ENCODE data around the gene IL17REL. TPM values are rescaled to one million over a fixed set of nuclear protein-coding genes. Genes with fewer than 3 reads are reported as not detected.

IL17REL gene
- total and polyA plus RNA-seq, 2 donors, result 0.01 TPM; not detected in 1

- no peak overlapping the region for H3K4me3 ChIP-seq (ENCODE audit: low read depth, low read length)
- no peak for DNase-seq (ENCODE audit: extremely low spot score)
- WGBS, result 93% methylated on average over 18 of the region's 18 CpGs
Measured at GRCh38 chr22:50051930-50052329, 39.4 kb upstream of the IL17REL start.

GRCh38 chr22:50049299-50050195 is 37.0 kb upstream of the IL17REL start:
- no peak overlapping the region for H3K4me3 ChIP-seq (ENCODE audit: low read depth, low read length)
- no peak for DNase-seq (ENCODE audit: extremely low spot score)
- H3K36me3 ChIP-seq (ENCODE audit: insufficient read depth), result no peaks in the 10 kb centered on the region
- 87% methylated on average over 36 of the region's 36 CpGs for WGBS
- H3K4me1 ChIP-seq (ENCODE audit: insufficient read depth), result no peaks in the 10 kb centered on the region
- H3K27ac ChIP-seq (ENCODE audit: low read depth), result no peak overlapping the region

More at GRCh38 chr22:50051930-50052329, 39.4 kb upstream of the IL17REL start:
- no peak overlapping the region for H3K27ac ChIP-seq (ENCODE audit: low read depth)
- H3K4me1 ChIP-seq (ENCODE audit: insufficient read depth), result no peaks in the 10 kb centered on the region
- no peaks in the 10 kb centered on the region for H3K36me3 ChIP-seq (ENCODE audit: insufficient read depth)

DNA sequence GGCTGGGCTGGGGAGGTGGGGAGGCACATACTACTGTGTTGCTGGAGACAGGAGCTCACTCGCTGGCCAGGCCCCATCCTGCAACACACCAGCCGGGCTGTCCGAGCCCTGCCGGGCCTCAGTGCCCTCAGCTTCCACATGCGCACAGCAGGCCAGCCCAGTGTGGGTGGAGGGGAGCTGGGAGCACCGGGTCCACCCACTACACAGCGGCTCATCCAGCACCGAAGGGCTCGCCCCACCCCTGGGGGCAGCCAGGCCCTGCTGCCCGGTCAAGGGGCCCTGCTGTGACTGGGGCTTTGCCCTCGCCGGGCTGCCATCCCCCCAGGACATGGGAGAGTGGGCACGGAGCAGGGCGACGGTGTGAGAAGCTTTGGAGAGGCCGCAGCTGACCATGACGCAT is 36.3 kb upstream of the IL17REL start:
- Histone ChIP-seq H3K4me3 (ENCODE audit: low read depth, low read length) (no peak overlapping the region), H3K27ac (ENCODE audit: low read depth) (no peak overlapping the region), H3K4me1 (ENCODE audit: insufficient read depth) (no peaks in the 10 kb centered on the region), H3K36me3 (ENCODE audit: insufficient read depth) (no peaks in the 10 kb centered on the region)
- no peak for DNase-seq (ENCODE audit: extremely low spot score)
- WGBS, result 86% methylated on average over 17 of the region's 17 CpGs

- no peaks in the 10 kb centered on the region for H3K36me3 ChIP-seq (ENCODE audit: insufficient read depth)
- WGBS, result 84% methylated on average over 12 of the region's 12 CpGs
- H3K4me3 ChIP-seq (ENCODE audit: low read depth, low read length), result no peak overlapping the region
- no peak for DNase-seq (ENCODE audit: extremely low spot score)
- no peaks in the 10 kb centered on the region for H3K4me1 ChIP-seq (ENCODE audit: insufficient read depth)
- no peak overlapping the region for H3K27ac ChIP-seq (ENCODE audit: low read depth)
Measured at GRCh38 chr22:50048061-50048765, 35.6 kb upstream of the IL17REL start.

GRCh38 chr22:50047346-50047745 is 34.8 kb upstream of the IL17REL start:
- Histone ChIP-seq H3K27ac (ENCODE audit: low read depth) (no peak overlapping the region), H3K4me3 (ENCODE audit: low read depth, low read length) (no peak overlapping the region), H3K4me1 (ENCODE audit: insufficient read depth) (no peaks in the 10 kb centered on the region), H3K36me3 (ENCODE audit: insufficient read depth) (no peaks in the 10 kb centered on the region)
- DNase-seq (ENCODE audit: extremely low spot score), result no peak
- WGBS, result 91% methylated on average over 16 of the region's 16 CpGs

DNA sequence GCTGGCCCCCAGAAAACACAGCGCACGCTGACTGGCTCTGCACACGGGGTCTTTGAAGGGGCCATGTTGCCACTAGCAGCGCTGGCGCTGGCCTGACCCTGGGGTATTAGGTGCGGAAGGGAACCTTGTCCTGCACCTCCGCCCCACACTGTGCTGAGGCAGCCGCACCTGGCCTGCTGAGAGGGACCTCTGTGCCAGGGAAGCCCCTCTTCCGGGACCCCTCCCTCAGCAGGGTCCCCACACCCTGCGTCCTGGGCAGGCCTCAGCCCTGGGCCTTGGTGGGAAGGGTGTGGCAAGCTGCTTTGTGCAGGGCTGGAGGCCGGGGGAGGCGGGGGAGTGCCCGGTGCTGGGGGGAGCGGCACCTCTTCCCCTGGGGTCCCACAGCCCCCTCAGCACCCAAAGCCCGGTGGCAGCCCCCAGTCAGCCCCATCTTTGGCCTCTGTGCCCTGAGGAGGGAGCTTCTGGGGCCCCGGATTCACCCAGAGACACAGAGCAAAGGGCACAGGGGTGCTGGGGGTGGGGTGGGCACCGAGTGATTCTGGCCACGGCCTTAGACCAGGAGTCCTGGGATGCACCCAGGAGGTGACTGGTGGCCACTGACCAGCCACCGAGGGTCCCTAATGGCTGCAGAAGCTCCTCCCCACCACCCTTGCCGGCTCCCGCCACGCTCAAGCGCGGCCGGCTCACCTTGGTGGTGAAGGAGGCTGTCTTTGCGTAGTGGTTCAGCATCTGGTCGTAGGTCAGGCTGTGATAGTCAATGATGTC is 34.1 kb upstream of the IL17REL start:
- H3K4me3 ChIP-seq (ENCODE audit: low read depth, low read length), result no peak overlapping the region
- no peak for DNase-seq (ENCODE audit: extremely low spot score)
- 89% methylated on average over 27 of the region's 27 CpGs for WGBS

GRCh38 chr22:50046019-50046415 is 33.5 kb upstream of the IL17REL start:
- H3K27ac ChIP-seq (ENCODE audit: low read depth), result no peak overlapping the region
- H3K36me3 ChIP-seq (ENCODE audit: insufficient read depth), result no peaks in the 10 kb centered on the region
- no peak for DNase-seq (ENCODE audit: extremely low spot score)
- 72% methylated on average over 19 of the region's 19 CpGs for WGBS
- H3K4me1 ChIP-seq (ENCODE audit: insufficient read depth), result no peaks in the 10 kb centered on the region
- H3K4me3 ChIP-seq (ENCODE audit: low read depth, low read length), result no peak overlapping the region

More for the DNA sequence above, 34.1 kb upstream of the IL17REL start:
- H3K27ac ChIP-seq (ENCODE audit: low read depth), result no peak overlapping the region
- H3K36me3 ChIP-seq (ENCODE audit: insufficient read depth), result no peaks in the 10 kb centered on the region
- no peaks in the 10 kb centered on the region for H3K4me1 ChIP-seq (ENCODE audit: insufficient read depth)

GRCh38 chr22:50045211-50046018 is 32.9 kb upstream of the IL17REL start:
- H3K27ac ChIP-seq (ENCODE audit: low read depth), result no peak overlapping the region
- no peak overlapping the region for H3K4me3 ChIP-seq (ENCODE audit: low read depth, low read length)
- WGBS, result 76% methylated on average over 35 of the region's 35 CpGs
- H3K4me1 ChIP-seq (ENCODE audit: insufficient read depth), result no peaks in the 10 kb centered on the region
- DNase-seq (ENCODE audit: extremely low spot score), result no peak
- no peaks in the 10 kb centered on the region for H3K36me3 ChIP-seq (ENCODE audit: insufficient read depth)

GRCh38 chr22:50044485-50045118 is 32.0 kb upstream of the IL17REL start:
- H3K36me3 ChIP-seq (ENCODE audit: insufficient read depth), result no peaks in the 10 kb centered on the region
- no peaks in the 10 kb centered on the region for H3K4me1 ChIP-seq (ENCODE audit: insufficient read depth)
- H3K4me3 ChIP-seq (ENCODE audit: low read depth, low read length), result no peak overlapping the region
- WGBS, result 64% methylated on average over 30 of the region's 30 CpGs
- no peak for DNase-seq (ENCODE audit: extremely low spot score)
- H3K27ac ChIP-seq (ENCODE audit: low read depth), result no peak overlapping the region

DNA sequence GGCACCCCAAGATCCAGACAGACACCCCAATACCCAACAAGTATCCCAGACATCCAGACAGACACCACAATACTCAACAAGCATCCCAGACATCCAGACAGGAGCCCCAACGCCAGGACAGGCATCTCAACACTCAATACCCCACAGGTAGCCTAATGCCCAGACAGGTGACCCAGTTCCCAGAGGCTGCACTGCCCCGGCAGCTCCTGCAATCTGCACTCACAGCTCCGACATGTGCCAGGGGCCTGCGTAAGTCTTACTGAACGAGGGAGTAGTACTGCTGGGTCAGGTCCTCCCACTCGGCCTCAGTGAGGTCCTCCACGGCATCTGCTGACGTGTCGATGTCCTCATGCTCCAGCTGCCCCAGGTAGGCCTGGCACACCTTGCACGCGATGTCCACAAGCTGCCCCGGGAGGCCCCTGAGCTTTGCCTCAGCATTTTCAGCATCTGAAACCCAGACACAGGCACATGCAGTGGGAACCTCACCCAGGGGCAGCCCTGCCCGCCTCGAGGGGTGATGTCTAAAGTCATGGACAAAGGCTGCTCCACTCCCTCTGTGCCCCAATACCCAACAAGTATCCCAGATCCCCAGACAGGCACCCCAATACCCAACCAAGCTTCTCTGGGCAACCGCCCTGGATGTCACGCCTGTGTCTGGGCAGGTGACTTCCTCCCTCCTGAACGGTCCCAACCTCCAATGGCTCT is 28.9 kb upstream of the IL17REL start:
- Histone ChIP-seq H3K4me3 (ENCODE audit: low read depth, low read length) (no peak overlapping the region), H3K4me1 (ENCODE audit: insufficient read depth) (no peaks in the 10 kb centered on the region), H3K36me3 (ENCODE audit: insufficient read depth) (no peaks in the 10 kb centered on the region), H3K27ac (ENCODE audit: low read depth) (no peak overlapping the region)
- WGBS, result 85% methylated on average over 17 of the region's 17 CpGs
- no peak for DNase-seq (ENCODE audit: extremely low spot score)

DNA sequence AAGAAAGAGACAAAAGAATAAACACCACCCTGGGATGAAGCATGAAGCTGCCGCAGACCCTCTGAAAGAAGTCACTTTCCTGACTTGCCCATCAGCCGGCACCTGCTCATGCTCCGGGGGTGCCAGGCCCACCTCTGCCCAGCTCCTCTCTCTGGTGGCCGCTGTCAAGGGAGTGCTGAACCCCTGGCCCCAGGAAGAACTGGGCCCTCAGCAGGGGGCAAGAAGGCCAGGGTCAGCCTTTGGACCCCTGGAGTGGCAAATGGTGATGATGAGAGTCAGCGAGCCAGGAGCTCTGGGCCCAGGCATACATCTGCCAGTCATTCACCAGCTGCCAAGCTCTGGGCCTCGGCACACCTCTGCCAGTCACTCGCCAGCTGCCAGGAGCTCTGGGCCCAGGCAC is 28.2 kb upstream of the IL17REL start:
- H3K4me1 ChIP-seq (ENCODE audit: insufficient read depth), result no peaks in the 10 kb centered on the region
- WGBS, result 89% methylated on average over 7 of the region's 7 CpGs
- DNase-seq (ENCODE audit: extremely low spot score), result no peak
- no peak overlapping the region for H3K4me3 ChIP-seq (ENCODE audit: low read depth, low read length)
- no peak overlapping the region for H3K27ac ChIP-seq (ENCODE audit: low read depth)
- H3K36me3 ChIP-seq (ENCODE audit: insufficient read depth), result no peaks in the 10 kb centered on the region
